ENCODE measurements around the gene DAP.
"Not testable (repeated sequence)": the region's sequence is repeated elsewhere in the genome, so short reads cannot be mapped to it uniquely, and the experiment has no call there.

DAP gene

GRCh38 chr5:10761185-10761932 lies at the start of gene DAP:
Gene DAP (minus strand): TSS chr5:10761234. CDS start chr5:10761068, 166 bp downstream.
- peak; percentile 91 for DNase-seq (ENCODE audit: low spot score)

GRCh38 chr5:10808347-10809226 lies 47.6 kb upstream of the DAP start:
- no peak for DNase-seq (ENCODE audit: low spot score)

GRCh38 chr5:10801931-10802666 lies 41.1 kb upstream of the DAP start:
- peak; percentile 13 for DNase-seq (ENCODE audit: low spot score)

- DNase-seq (ENCODE audit: low spot score) = no peak
These were observed 39.8 kb upstream of the DAP start for GRCh38 chr5:10800852-10801251.

GRCh38 chr5:10797261-10797660 lies 36.2 kb upstream of the DAP start:
- DNase-seq (ENCODE audit: low spot score) = no peak

GRCh38 chr5:10793785-10794184 lies 32.8 kb upstream of the DAP start:
- no peak for DNase-seq (ENCODE audit: low spot score)

GRCh38 chr5:10792336-10792735 lies 31.3 kb upstream of the DAP start:
- DNase-seq (ENCODE audit: low spot score) = no peak

GRCh38 chr5:10789726-10790125 lies 28.7 kb upstream of the DAP start:
- DNase-seq (ENCODE audit: low spot score) = no peak

GRCh38 chr5:10789021-10789420 lies 28.0 kb upstream of the DAP start:
- DNase-seq (ENCODE audit: low spot score) = no peak

GRCh38 chr5:10788358-10788757 lies 27.3 kb upstream of the DAP start:
- no peak for DNase-seq (ENCODE audit: low spot score)

- DNase-seq (ENCODE audit: low spot score) = no peak
These were observed 25.8 kb upstream of the DAP start for GRCh38 chr5:10786835-10787234.

- DNase-seq (ENCODE audit: low spot score) = not testable (repeated sequence)
These were observed 19.2 kb upstream of the DAP start for GRCh38 chr5:10780208-10780607.

GRCh38 chr5:10779592-10779991 lies 18.6 kb upstream of the DAP start:
- DNase-seq (ENCODE audit: low spot score) = no peak

GRCh38 chr5:10778179-10778910 lies 17.3 kb upstream of the DAP start:
- no peak for DNase-seq (ENCODE audit: low spot score)

GRCh38 chr5:10775646-10776045 lies 14.6 kb upstream of the DAP start:
- peak; percentile 48 for DNase-seq (ENCODE audit: low spot score)

GRCh38 chr5:10772901-10773585 lies 12.0 kb upstream of the DAP start:
- no peak for DNase-seq (ENCODE audit: low spot score)

GRCh38 chr5:10768328-10768899 lies 7.4 kb upstream of the DAP start:
- DNase-seq (ENCODE audit: low spot score) = no peak

- DNase-seq (ENCODE audit: low spot score) = peak; percentile 89
These were observed 1.9 kb upstream of the DAP start for GRCh38 chr5:10762776-10763500.

GRCh38 chr5:10761933-10762775 lies 1.1 kb upstream of the DAP start:
- DNase-seq (ENCODE audit: low spot score) = peak; percentile 64

- DNase-seq (ENCODE audit: low spot score) = no peak
These were observed 181 bp downstream of the DAP start for GRCh38 chr5:10760921-10761184.
